CD4-positive, alpha-beta memory T cell (primary cell): Measurements from ENCODE around the gene SEC14L1. TPM values are rescaled to one million over a fixed set of nuclear protein-coding genes. Genes with fewer than 3 reads are reported as not detected.

ENCODE experiments used
- CTCF ChIA-PET: fragments of 350-600 bp; sonication (Branson Sonifier 250); formaldehyde crosslinking; loops from one replicate; lab custom pipeline; 2021; ENCODE audit warnings: inconsistent platforms; ENCODE audit not compliant: partially characterized antibody; lab: Charles Lee
- POLR2A ChIA-PET: fragments of 350-600 bp; sonication (Branson Sonifier 250); formaldehyde crosslinking; loops from one replicate; lab custom pipeline; 2021; ENCODE audit not compliant: partially characterized antibody; lab: Charles Lee
- DNase-seq, 5 donors: peaks; one replicate each; pipeline versions ENCODE4 v3.0.0 to v3.0.0-alpha.2; 2020 to 2022; ENCODE audit warnings: mixed read lengths in 1 of 5
- H3K27ac ChIP-seq: one replicate; pipeline ENCODE4 v1.7.0; 2013; ENCODE audit warnings: low read depth, low read length
- H3K27me3 ChIP-seq: 2 replicates; pipeline ENCODE4 v1.7.0; 2013; ENCODE audit warnings: mild to moderate bottlenecking, low read length, moderate library complexity; ENCODE audit not compliant: insufficient read depth
- H3K36me3 ChIP-seq: 2 replicates; pipeline ENCODE4 v1.7.0; 2013; ENCODE audit warnings: mild to moderate bottlenecking, low read length, moderate library complexity; ENCODE audit not compliant: insufficient read depth
- H3K4me1 ChIP-seq: 2 replicates; pipeline ENCODE4 v1.7.0; 2013; ENCODE audit warnings: mild to moderate bottlenecking, low read length, moderate library complexity; ENCODE audit not compliant: insufficient read depth
- H3K4me3 ChIP-seq, 2 donors: one replicate each; pipeline ENCODE4 v1.7.0; 2013; ENCODE audit warnings: low read length in 2 of 2, mild to moderate bottlenecking in 1 of 2
- H3K9me3 ChIP-seq, 2 donors: one replicate each; pipeline ENCODE4 v1.7.0; 2013; ENCODE audit warnings: low read length in 2 of 2, control low read depth in 1 of 2; ENCODE audit not compliant: control insufficient read depth in 1 of 2
- H3K27ac Mint-ChIP-seq, 7 donors: one replicate each; pipeline ENCODE4 v1.8.0; 2020 to 2021; ENCODE audit warnings: mixed read lengths in 7 of 7, mild to moderate bottlenecking in 6 of 7, inconsistent platforms in 3 of 7, moderate library complexity in 3 of 7
- H3K27me3 Mint-ChIP-seq, 2 donors: one replicate each; pipeline ENCODE4 v1.8.0; 2020 to 2021; ENCODE audit warnings: mixed read lengths in 2 of 2
- H3K36me3 Mint-ChIP-seq, 2 donors: one replicate each; pipeline ENCODE4 v1.8.0; 2020 to 2021; ENCODE audit warnings: mixed read lengths in 2 of 2, inconsistent platforms in 1 of 2, mild to moderate bottlenecking in 1 of 2
- H3K4me1 Mint-ChIP-seq, 4 donors: one replicate each; pipeline ENCODE4 v1.8.0; 2020 to 2021; ENCODE audit warnings: mixed read lengths in 4 of 4, mild to moderate bottlenecking in 1 of 4
- H3K4me3 Mint-ChIP-seq, 8 donors: one replicate each; pipeline ENCODE4 v1.8.0; 2020 to 2021; ENCODE audit warnings: mixed read lengths in 8 of 8, mild to moderate bottlenecking in 7 of 8, moderate library complexity in 6 of 8, inconsistent platforms in 3 of 8
- H3K9me3 Mint-ChIP-seq, 8 donors: one replicate each; pipeline ENCODE4 v1.8.0; 2020 to 2021; ENCODE audit warnings: mixed read lengths in 8 of 8, mild to moderate bottlenecking in 5 of 8, inconsistent platforms in 3 of 8, moderate library complexity in 1 of 8
- intact Hi-C: fragments of 100-400 bp; cut with micrococcal nuclease; formaldehyde crosslinking; loops from one replicate; pipeline ENCODE4 v1.15.1; 2023
- polyA plus RNA-seq, 2 donors: library from polyadenylated mRNA; unstranded; fragments of 300-500 nt; fragmentation: Illumina TruSeq; gene quantifications; one replicate each; pipeline ENCODE4 v1.2.3, GENCODE V29; 2021
- total RNA-seq, 2 experiments: library from RNA; stranded (reverse); gene quantifications; one replicate each; pipeline ENCODE4 v1.2.3, GENCODE V29; 2021

Gene SEC14L1
- total and polyA plus RNA-seq, 4 experiments from 2014 or later = 8.9 to 35.5 (median 25.9) TPM

- Histone ChIP-seq H3K27ac (no peak overlapping the region), H3K4me3 (no peak overlapping the region), H3K4me1 (peaks cover 4% of the 10 kb centered on the region), H3K9me3 (no peaks in the 10 kb centered on the region), H3K27me3 (no peaks in the 10 kb centered on the region), H3K36me3 (no peaks in the 10 kb centered on the region)
- Mint-ChIP-seq H3K9me3 (no peaks in the 10 kb centered on the region), H3K4me3 (peak overlapping the region in 2 of 8 donors; percentile 35 to 69), H3K36me3 (no peaks in the 10 kb centered on the region), H3K27ac (no peak overlapping the region), H3K4me1 (peaks cover 0 to 10% (median 2%) of the 10 kb centered on the region in 4 donors), H3K27me3 (peaks cover 0 to 1% of the 10 kb centered on the region in 2 donors)
- DNase-seq = no peak
- ChIA-PET CTCF (interaction anchor here (1.6 to 2.6 kb wide), 3 partner anchors 10 to 147 kb away, joined by 4 to 9 read pairs (median 6); no protein-coding TSS in a partner anchor), POLR2A (interaction anchor here (1.6 kb wide), 1 partner anchor 95 kb away, joined by 6 read pairs; the partner anchor contains the start of gene SEC14L1)
- intact Hi-C loops = no loop called here
Measured at GRCh38 chr17:77234695-77235094, 93.9 kb downstream of the SEC14L1 start.

DNA sequence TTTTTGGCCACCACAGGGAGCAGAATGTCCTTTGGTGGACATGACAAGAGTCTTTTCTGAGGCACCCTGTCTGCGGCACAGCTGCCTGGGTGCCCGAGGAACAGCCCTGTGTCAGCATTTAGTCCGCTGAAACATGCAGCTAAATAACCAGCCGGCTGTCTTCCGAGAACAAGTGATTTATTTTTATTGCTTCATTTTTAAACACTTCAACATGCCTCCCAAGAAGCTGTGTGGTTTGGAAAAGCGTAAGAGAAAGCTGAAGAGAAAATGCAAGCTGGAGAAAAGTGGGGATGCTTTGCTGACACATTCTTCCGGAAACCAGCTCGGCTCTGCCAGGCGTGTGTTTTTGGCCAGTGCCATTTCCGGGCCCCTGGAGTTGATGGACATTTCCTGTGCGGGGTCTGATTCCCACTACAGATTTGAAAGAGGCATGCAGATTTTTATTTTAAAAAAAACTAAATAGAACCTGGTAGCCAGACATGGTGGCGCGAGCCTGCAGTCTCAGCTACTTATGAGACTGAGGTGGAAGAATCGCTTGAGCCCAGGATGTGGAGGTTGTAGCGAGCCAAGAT, 94.7 kb downstream of the SEC14L1 start:
- Histone ChIP-seq H3K4me3 (no peak overlapping the region), H3K4me1 (peaks cover 4% of the 10 kb centered on the region), H3K27me3 (no peaks in the 10 kb centered on the region), H3K27ac (no peak overlapping the region), H3K36me3 (no peaks in the 10 kb centered on the region), H3K9me3 (no peaks in the 10 kb centered on the region)
- no peaks in the 10 kb centered on the region for H3K36me3 Mint-ChIP-seq
- DNase-seq = peak in 1 of 5 donors; percentile 12
- H3K4me1 Mint-ChIP-seq = peaks cover 0 to 10% (median 2%) of the 10 kb centered on the region in 4 donors
- ChIA-PET POLR2A (interaction anchor here (0.6 to 1.6 kb wide), 3 partner anchors 95 to 237 kb away, joined by 3 to 6 read pairs (median 3); partner anchors contain the start of gene SEC14L1), CTCF (interaction anchor here (1.6 to 2.6 kb wide), 3 partner anchors 9 to 148 kb away, joined by 4 to 9 read pairs (median 6); no protein-coding TSS in a partner anchor)
- intact Hi-C loops = no loop called here
- no peaks in the 10 kb centered on the region for H3K9me3 Mint-ChIP-seq
- peak overlapping the region in 2 of 7 donors; percentile 37 to 63 for H3K27ac Mint-ChIP-seq
- peak overlapping the region; percentile 54 to 79 (median 68) for H3K4me3 Mint-ChIP-seq
- peaks cover 0 to 1% of the 10 kb centered on the region in 2 donors for H3K27me3 Mint-ChIP-seq

DNA sequence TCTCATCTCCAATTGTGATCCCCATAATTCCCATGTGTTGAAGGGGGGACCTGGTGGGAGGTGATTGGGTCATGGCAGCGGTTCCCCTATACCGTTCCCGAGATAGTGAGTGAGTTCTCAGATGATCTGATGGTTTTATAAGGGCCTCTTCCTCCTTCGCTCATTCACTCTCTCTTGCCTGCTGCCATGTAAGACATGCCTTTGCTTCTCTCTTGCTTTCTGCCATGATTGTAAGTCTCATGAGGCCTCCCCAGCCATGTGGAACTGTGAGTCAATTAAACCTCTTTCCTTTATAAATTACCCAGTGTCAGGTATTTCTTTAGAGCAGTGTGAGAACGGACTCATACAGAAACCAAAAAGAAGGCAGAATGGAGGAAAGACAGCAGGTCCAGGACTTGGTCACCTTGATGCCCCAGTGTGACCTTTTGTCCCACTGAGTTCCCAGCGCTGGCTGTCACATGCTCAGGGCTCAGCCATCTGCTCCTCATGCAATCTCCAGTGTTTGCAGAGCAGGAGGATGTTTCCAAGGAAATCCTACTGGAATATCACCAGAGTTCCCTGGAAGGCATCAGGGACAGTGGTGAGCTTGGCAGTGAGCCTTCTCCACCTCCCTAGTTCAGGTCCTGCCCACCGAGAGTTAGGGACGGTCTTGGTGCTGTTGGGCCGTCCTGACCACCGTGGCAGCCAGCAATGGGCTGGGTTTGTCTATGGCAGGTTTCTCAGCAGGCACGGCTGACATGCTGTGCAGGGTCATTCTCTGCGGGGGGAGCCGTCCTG, 96.7 kb downstream of the SEC14L1 start:
- Histone ChIP-seq H3K4me3 (no peak overlapping the region), H3K36me3 (no peaks in the 10 kb centered on the region), H3K27me3 (no peaks in the 10 kb centered on the region), H3K4me1 (peaks cover 4% of the 10 kb centered on the region), H3K27ac (no peak overlapping the region), H3K9me3 (no peaks in the 10 kb centered on the region)
- no peak for DNase-seq
- peaks cover under 1 to 1% of the 10 kb centered on the region in 2 donors for H3K27me3 Mint-ChIP-seq
- POLR2A ChIA-PET = no interaction called here
- peaks cover 0 to 10% (median 2%) of the 10 kb centered on the region in 4 donors for H3K4me1 Mint-ChIP-seq
- no peaks in the 10 kb centered on the region for H3K9me3 Mint-ChIP-seq
- H3K36me3 Mint-ChIP-seq = no peaks in the 10 kb centered on the region
- intact Hi-C loops = no loop called here
- H3K4me3 Mint-ChIP-seq = peak overlapping the region in 1 of 8 donors; percentile 57
- H3K27ac Mint-ChIP-seq = peak overlapping the region in 1 of 7 donors; percentile 19
- CTCF ChIA-PET = no interaction called here

GRCh38 chr17:77240976-77241375, 100.2 kb downstream of the SEC14L1 start:
- no peak overlapping the region for H3K4me3 Mint-ChIP-seq
- no peaks in the 10 kb centered on the region for H3K36me3 Mint-ChIP-seq
- H3K9me3 Mint-ChIP-seq = no peaks in the 10 kb centered on the region
- H3K4me1 Mint-ChIP-seq = peaks cover 0 to 2% (median under 1%) of the 10 kb centered on the region in 4 donors
- H3K9me3 ChIP-seq = no peaks in the 10 kb centered on the region
- H3K27me3 Mint-ChIP-seq = peaks cover 1 to 5% of the 10 kb centered on the region in 2 donors
- no peak overlapping the region for H3K27ac Mint-ChIP-seq
- POLR2A ChIA-PET = no interaction called here
- CTCF ChIA-PET = interaction anchor here (2.5 kb wide), 1 partner anchor 154 kb away, joined by 9 read pairs; no protein-coding TSS in a partner anchor
- H3K36me3 ChIP-seq = no peaks in the 10 kb centered on the region
- no peak overlapping the region for H3K4me3 ChIP-seq
- no peak for DNase-seq
- no peaks in the 10 kb centered on the region for H3K27me3 ChIP-seq
- no peak overlapping the region for H3K27ac ChIP-seq
- H3K4me1 ChIP-seq = no peaks in the 10 kb centered on the region
- intact Hi-C loops = no loop called here

DNA sequence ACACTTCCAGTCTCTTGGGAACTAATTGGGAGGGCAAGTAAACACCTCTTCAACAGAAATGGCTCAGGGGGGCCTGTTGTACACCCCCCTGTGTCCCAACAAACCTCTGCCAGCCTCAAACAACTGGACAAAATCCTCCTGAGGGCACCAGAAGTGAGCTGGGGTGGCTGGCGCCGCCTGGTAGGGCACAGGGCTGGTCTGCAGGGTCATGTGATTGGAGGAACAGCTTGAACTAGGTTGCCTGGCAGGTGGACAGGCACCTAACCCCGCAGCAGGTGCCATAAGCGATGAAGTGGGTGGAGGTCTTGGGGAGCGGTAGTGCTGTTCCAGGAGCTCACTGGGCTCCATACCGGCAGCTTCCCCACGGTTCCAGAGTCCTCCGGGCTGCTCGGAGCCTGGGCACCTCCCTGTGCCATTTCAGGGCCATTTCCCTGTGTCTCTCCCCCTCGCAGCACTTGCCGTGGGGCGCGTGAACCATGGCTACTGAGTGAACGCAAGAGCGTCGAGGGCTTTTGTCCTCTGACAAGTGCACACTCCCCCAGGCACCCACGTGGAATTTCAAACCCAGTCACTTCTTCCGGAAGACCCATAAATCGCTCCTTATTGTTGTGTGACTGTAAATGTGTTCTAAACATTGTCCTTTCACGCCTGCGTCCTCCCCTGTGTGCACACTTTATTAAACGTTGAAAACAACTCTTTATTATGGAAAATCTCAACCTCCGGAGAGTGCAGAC, 101.5 kb downstream of the SEC14L1 start:
- peaks cover 11% of the 10 kb centered on the region for H3K4me1 ChIP-seq
- intact Hi-C loops = no loop called here
- no peak for DNase-seq
- peaks cover 3 to 7% (median 6%) of the 10 kb centered on the region in 4 donors for H3K4me1 Mint-ChIP-seq
- no peaks in the 10 kb centered on the region for H3K36me3 Mint-ChIP-seq
- H3K27me3 Mint-ChIP-seq = peaks cover 0 to 5% of the 10 kb centered on the region in 2 donors
- H3K27me3 ChIP-seq = no peaks in the 10 kb centered on the region
- no peaks in the 10 kb centered on the region for H3K9me3 ChIP-seq
- H3K27ac ChIP-seq = no peak overlapping the region
- no peaks in the 10 kb centered on the region for H3K36me3 ChIP-seq
- no peak overlapping the region for H3K4me3 ChIP-seq
- POLR2A ChIA-PET = no interaction called here
- H3K4me3 Mint-ChIP-seq = no peak overlapping the region
- CTCF ChIA-PET = interaction anchor here (0.9 to 2.5 kb wide), 2 partner anchors 154 to 156 kb away, joined by 4 to 9 read pairs; no protein-coding TSS in a partner anchor
- peak overlapping the region in 1 of 7 donors; percentile 47 for H3K27ac Mint-ChIP-seq
- no peaks in the 10 kb centered on the region for H3K9me3 Mint-ChIP-seq

- POLR2A ChIA-PET = no interaction called here
- no peaks in the 10 kb centered on the region for H3K27me3 ChIP-seq
- Mint-ChIP-seq H3K9me3 (peaks cover 0 to 2% (median 0%) of the 10 kb centered on the region in 8 donors), H3K36me3 (no peaks in the 10 kb centered on the region), H3K4me3 (no peak overlapping the region), H3K27me3 (peaks cover 2 to 18% of the 10 kb centered on the region in 2 donors), H3K27ac (no peak overlapping the region), H3K4me1 (peaks cover 5 to 12% (median 6%) of the 10 kb centered on the region in 4 donors)
- peaks cover 14% of the 10 kb centered on the region for H3K4me1 ChIP-seq
- intact Hi-C loops = loop anchor here (5.0 kb wide), 2 partner anchors 233 to 378 kb away; partner anchors contain the start of gene MGAT5B
- no peak for DNase-seq
- CTCF ChIA-PET = interaction anchor here (1.2 to 1.8 kb wide), 3 partner anchors 10 to 180 kb away, joined by 4 to 5 read pairs (median 4); no protein-coding TSS in a partner anchor
- no peaks in the 10 kb centered on the region for H3K36me3 ChIP-seq
- no peaks in the 10 kb centered on the region for H3K9me3 ChIP-seq
- no peak overlapping the region for H3K27ac ChIP-seq
- no peak overlapping the region for H3K4me3 ChIP-seq
Measured at GRCh38 chr17:77245162-77245926, 104.6 kb downstream of the SEC14L1 start.
